ENCODE data around the gene DOCK9. TPM values are rescaled to one million over a fixed set of nuclear protein-coding genes. Genes with fewer than 3 reads are reported as not detected.

Gene DOCK9
- total and polyA plus RNA-seq, 2 donors (not counting 1 experiment from before 2014, with no cell fraction given): 18.2 TPM

DNA sequence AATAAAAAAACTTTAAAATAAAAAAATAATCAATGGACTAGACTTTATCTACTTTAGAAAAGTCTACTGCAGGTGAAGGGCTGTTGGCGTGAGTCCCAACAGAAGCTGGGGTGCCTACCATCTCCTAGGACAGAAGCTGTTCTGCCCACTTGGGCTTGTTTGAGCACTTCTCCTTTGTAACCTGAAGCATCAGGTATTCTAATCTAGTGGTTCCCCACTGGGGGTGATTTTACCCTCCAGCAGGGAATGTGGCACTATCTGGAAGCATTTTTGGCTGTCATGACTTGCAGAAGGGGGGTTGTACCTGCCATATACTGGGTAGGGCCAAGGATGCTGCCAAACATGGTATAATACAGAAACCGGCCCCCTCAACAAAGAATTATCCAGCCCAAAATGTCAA is 16.2 kb upstream of the DOCK9 start:
- Histone ChIP-seq H3K4me2 (ENCODE audit: extremely low read depth, insufficient read depth, low read length) (no peak overlapping the region), H3K4me1 (ENCODE audit: control insufficient read depth, extremely low read depth, insufficient read depth, low read length) (no peaks in the 10 kb centered on the region), H3K27ac (ENCODE audit: insufficient read depth, low read length) (no peak overlapping the region), H3K79me2 (ENCODE audit: control insufficient read depth, insufficient read depth, low read length) (no peaks in the 10 kb centered on the region), H3K9ac (ENCODE audit: insufficient read depth, low read length) (no peak overlapping the region), H3K27me3 (ENCODE audit: control insufficient read depth, insufficient read depth, low read length) (no peaks in the 10 kb centered on the region), H4K20me1 (ENCODE audit: control insufficient read depth, extremely low read depth, insufficient read depth, low read length) (no peaks in the 10 kb centered on the region), H2AFZ (ENCODE audit: low read length) (no peak overlapping the region), H3K9me3 (ENCODE audit: control insufficient read depth, insufficient read depth, low read depth, low read length) (no peaks in the 10 kb centered on the region), H3K36me3 (ENCODE audit: control insufficient read depth, insufficient read depth, low read length) (no peaks in the 10 kb centered on the region), H3K4me3 (replicated peaks in 1 of 4; ENCODE audit: control extremely low read depth in 1 of 4, insufficient read depth in 1 of 4, low read depth in 3 of 4, low read length in 4 of 4) (no peak overlapping the region)
- no peak for DNase-seq (ENCODE audit: low read depth in 2 of 2)
- TF ChIP-seq EZH2 (IDR thresholded peaks at IDR 0.05; ENCODE audit: low read length, missing control alignments): no peak
- TF ChIP-seq, protein P1, sequence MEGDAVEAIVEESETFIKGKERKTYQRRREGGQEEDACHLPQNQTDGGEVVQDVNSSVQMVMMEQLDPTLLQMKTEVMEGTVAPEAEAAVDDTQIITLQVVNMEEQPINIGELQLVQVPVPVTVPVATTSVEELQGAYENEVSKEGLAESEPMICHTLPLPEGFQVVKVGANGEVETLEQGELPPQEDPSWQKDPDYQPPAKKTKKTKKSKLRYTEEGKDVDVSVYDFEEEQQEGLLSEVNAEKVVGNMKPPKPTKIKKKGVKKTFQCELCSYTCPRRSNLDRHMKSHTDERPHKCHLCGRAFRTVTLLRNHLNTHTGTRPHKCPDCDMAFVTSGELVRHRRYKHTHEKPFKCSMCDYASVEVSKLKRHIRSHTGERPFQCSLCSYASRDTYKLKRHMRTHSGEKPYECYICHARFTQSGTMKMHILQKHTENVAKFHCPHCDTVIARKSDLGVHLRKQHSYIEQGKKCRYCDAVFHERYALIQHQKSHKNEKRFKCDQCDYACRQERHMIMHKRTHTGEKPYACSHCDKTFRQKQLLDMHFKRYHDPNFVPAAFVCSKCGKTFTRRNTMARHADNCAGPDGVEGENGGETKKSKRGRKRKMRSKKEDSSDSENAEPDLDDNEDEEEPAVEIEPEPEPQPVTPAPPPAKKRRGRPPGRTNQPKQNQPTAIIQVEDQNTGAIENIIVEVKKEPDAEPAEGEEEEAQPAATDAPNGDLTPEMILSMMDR (conservative IDR thresholded peaks at IDR 0.05 in 1 of 2, IDR thresholded peaks at IDR 0.05 in 1 of 2; ENCODE audit: low read depth in 1 of 2, low read length in 2 of 2): no peak

DNA sequence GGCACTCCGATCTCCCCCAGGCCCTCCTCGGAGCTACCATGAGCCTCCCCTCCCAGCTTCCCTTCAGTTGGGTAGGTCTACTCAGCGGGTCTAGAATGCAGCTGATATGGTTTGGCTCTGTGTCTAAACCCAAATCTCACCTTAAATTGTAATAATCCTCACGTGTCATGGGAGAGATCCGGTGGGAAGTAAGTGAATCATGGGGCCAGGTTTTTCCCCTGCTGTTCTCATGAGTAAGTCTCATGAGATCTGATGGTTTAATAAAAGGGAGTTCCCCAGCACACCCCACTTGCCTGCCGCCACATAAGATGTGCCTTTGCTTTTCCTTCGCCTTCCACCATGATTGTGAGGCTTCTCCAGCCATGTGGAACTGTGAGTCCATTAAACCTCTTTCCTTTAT is 14.5 kb upstream of the DOCK9 start:
- TF ChIP-seq, protein P1 (conservative IDR thresholded peaks at IDR 0.05 in 1 of 2, IDR thresholded peaks at IDR 0.05 in 1 of 2; ENCODE audit: low read depth in 1 of 2, low read length in 2 of 2): no peak
- no peak for TF ChIP-seq EZH2 (IDR thresholded peaks at IDR 0.05; ENCODE audit: low read length, missing control alignments)
- H3K9me3 ChIP-seq (ENCODE audit: control insufficient read depth, insufficient read depth, low read depth, low read length): no peaks in the 10 kb centered on the region
- no peaks in the 10 kb centered on the region for H3K79me2 ChIP-seq (ENCODE audit: control insufficient read depth, insufficient read depth, low read length)
- no peaks in the 10 kb centered on the region for H3K27me3 ChIP-seq (ENCODE audit: control insufficient read depth, insufficient read depth, low read length)
- H3K9ac ChIP-seq (ENCODE audit: insufficient read depth, low read length): no peak overlapping the region
- no peak for DNase-seq (ENCODE audit: low read depth in 2 of 2)
- no peaks in the 10 kb centered on the region for H4K20me1 ChIP-seq (ENCODE audit: control insufficient read depth, extremely low read depth, insufficient read depth, low read length)
- H3K27ac ChIP-seq (ENCODE audit: insufficient read depth, low read length): no peak overlapping the region
- H3K36me3 ChIP-seq (ENCODE audit: control insufficient read depth, insufficient read depth, low read length): no peaks in the 10 kb centered on the region
- H2AFZ ChIP-seq (ENCODE audit: low read length): no peak overlapping the region
- H3K4me3 ChIP-seq (replicated peaks in 1 of 4; ENCODE audit: control extremely low read depth in 1 of 4, insufficient read depth in 1 of 4, low read depth in 3 of 4, low read length in 4 of 4): no peak overlapping the region
- H3K4me2 ChIP-seq (ENCODE audit: extremely low read depth, insufficient read depth, low read length): no peak overlapping the region
- H3K4me1 ChIP-seq (ENCODE audit: control insufficient read depth, extremely low read depth, insufficient read depth, low read length): no peaks in the 10 kb centered on the region

DNA sequence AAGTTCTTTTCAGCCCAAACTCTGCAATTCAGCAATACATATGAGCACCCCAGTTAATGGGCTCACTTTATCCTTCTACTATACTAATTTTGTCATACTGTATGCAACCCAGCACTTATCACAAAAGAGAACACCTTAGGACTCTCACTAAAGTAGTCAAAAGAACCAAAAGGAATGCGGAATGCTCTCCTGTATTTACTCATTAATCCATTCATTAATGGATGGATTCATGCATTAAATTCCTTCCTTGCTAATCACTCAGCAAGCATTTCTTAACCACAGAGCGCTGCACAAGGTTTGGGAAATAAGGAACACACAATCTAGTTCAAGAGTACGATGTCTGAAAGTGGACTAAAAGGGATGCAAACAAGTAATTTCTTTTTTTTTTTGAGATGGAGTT is 12.8 kb upstream of the DOCK9 start:
- no peaks in the 10 kb centered on the region for H3K4me1 ChIP-seq (ENCODE audit: control insufficient read depth, extremely low read depth, insufficient read depth, low read length)
- no peak overlapping the region for H3K9ac ChIP-seq (ENCODE audit: insufficient read depth, low read length)
- no peaks in the 10 kb centered on the region for H3K9me3 ChIP-seq (ENCODE audit: control insufficient read depth, insufficient read depth, low read depth, low read length)
- H3K4me2 ChIP-seq (ENCODE audit: extremely low read depth, insufficient read depth, low read length): no peak overlapping the region
- H3K79me2 ChIP-seq (ENCODE audit: control insufficient read depth, insufficient read depth, low read length): no peaks in the 10 kb centered on the region
- H3K27me3 ChIP-seq (ENCODE audit: control insufficient read depth, insufficient read depth, low read length): no peaks in the 10 kb centered on the region
- TF ChIP-seq, protein P1 (conservative IDR thresholded peaks at IDR 0.05 in 1 of 2, IDR thresholded peaks at IDR 0.05 in 1 of 2; ENCODE audit: low read depth in 1 of 2, low read length in 2 of 2): no peak
- TF ChIP-seq EZH2 (IDR thresholded peaks at IDR 0.05; ENCODE audit: low read length, missing control alignments): no peak
- H2AFZ ChIP-seq (ENCODE audit: low read length): no peak overlapping the region
- H3K27ac ChIP-seq (ENCODE audit: insufficient read depth, low read length): no peak overlapping the region
- no peaks in the 10 kb centered on the region for H3K36me3 ChIP-seq (ENCODE audit: control insufficient read depth, insufficient read depth, low read length)
- peak in 1 of 2 donors; percentile 78 for DNase-seq (ENCODE audit: low read depth in 2 of 2)
- H3K4me3 ChIP-seq (replicated peaks in 1 of 4; ENCODE audit: control extremely low read depth in 1 of 4, insufficient read depth in 1 of 4, low read depth in 3 of 4, low read length in 4 of 4): no peak overlapping the region
- no peaks in the 10 kb centered on the region for H4K20me1 ChIP-seq (ENCODE audit: control insufficient read depth, extremely low read depth, insufficient read depth, low read length)
